B cell (primary cell): Measurements from ENCODE around the gene MAVS. TPM values are rescaled to one million over a fixed set of nuclear protein-coding genes. Genes with fewer than 3 reads are reported as not detected.
"Not testable (repeated sequence)": the region's sequence is repeated elsewhere in the genome, so short reads cannot be mapped to it uniquely, and the experiment has no call there.

ENCODE experiments used
- ATAC-seq: fragments of 200-7000 bp; cut with Tn5 transposase; one replicate; pipeline ENCODE4 v1.10.0; 2021; ENCODE audit warnings: low read depth, mild to moderate bottlenecking, moderate number of reproducible peaks, moderate library complexity
- CTCF ChIA-PET: fragments of 350-600 bp; sonication (Branson Sonifier 250); formaldehyde crosslinking; loops from one replicate; lab custom pipeline; 2021; ENCODE audit warnings: antibody characterized with exemption, inconsistent platforms; lab: Charles Lee
- POLR2A ChIA-PET: fragments of 350-600 bp; sonication (Branson Sonifier 250); formaldehyde crosslinking; loops from one replicate; lab custom pipeline; 2021; ENCODE audit warnings: antibody characterized with exemption; lab: Charles Lee
- DNase-seq: peaks from one replicate; pipeline ENCODE4 v3.0.0; 2013
- H2AFZ ChIP-seq: 2 replicates; pipeline ENCODE4 v1.6.1; 2012; ENCODE audit warnings: mild to moderate bottlenecking, low read depth, low read length; ENCODE audit not compliant: insufficient read depth, poor library complexity, severe bottlenecking
- H3K27ac ChIP-seq, 2 donors: 1 replicate in 1 of 2; 2 replicates in 1 of 2; pipeline ENCODE4 v1.5.1; 2012 to 2013; ENCODE audit warnings: low read length in 2 of 2, mild to moderate bottlenecking in 2 of 2, moderate library complexity in 1 of 2
- H3K27me3 ChIP-seq, 4 experiments: fragments of 200-600 bp in 1 of 4; sonication (generic) in 1 of 4; replicated peaks in 1 of 4; 1 replicate in 2 of 4; 2 replicates in 2 of 4; pipeline versions ENCODE4 v1.6.1 to v1.7.0; 2013 to 2016; ENCODE audit warnings: low read length in 3 of 4, mild to moderate bottlenecking in 2 of 4, mixed read lengths in 1 of 4, moderate library complexity in 1 of 4; ENCODE audit not compliant: insufficient read depth in 4 of 4, control insufficient read depth in 3 of 4; ENCODE audit errors: control extremely low read depth in 1 of 4
- H3K36me3 ChIP-seq, 2 experiments: replicated peaks in 1 of 2; 1 replicate in 1 of 2; 2 replicates in 1 of 2; pipeline versions ENCODE4 v1.6.1 to v1.7.1; 2013; ENCODE audit warnings: low read length in 1 of 2; ENCODE audit not compliant: insufficient read depth in 2 of 2, control insufficient read depth in 1 of 2; ENCODE audit errors: control extremely low read depth in 1 of 2, extremely low read depth in 1 of 2
- H3K4me1 ChIP-seq, 2 donors: fragments of 200-600 bp in 1 of 2; sonication (generic) in 1 of 2; 1 replicate in 1 of 2; 2 replicates in 1 of 2; pipeline versions ENCODE4 v1.5.1 to v1.6.1; 2013 to 2017; ENCODE audit warnings: low read length in 2 of 2; ENCODE audit not compliant: control insufficient read depth in 2 of 2, insufficient read depth in 2 of 2
- H3K4me2 ChIP-seq: replicated peaks from 2 replicates; pipeline ENCODE3; 2012; ENCODE audit warnings: mild to moderate bottlenecking, low read depth, low read length; ENCODE audit not compliant: poor library complexity, severe bottlenecking
- H3K4me3 ChIP-seq, 5 experiments: fragments of 200-600 bp in 1 of 5; sonication (generic) in 1 of 5; 1 replicate in 3 of 5; 2 replicates in 2 of 5; pipeline versions ENCODE4 v1.5.1 to v1.7.0; 2011 to 2016; ENCODE audit warnings: low read length in 4 of 5, mild to moderate bottlenecking in 4 of 5, low read depth in 2 of 5, control low read depth in 1 of 5, moderate library complexity in 1 of 5; ENCODE audit not compliant: insufficient read depth in 1 of 5; ENCODE audit errors: control extremely low read depth in 1 of 5, extremely low read depth in 1 of 5
- H3K79me2 ChIP-seq: fragments of 200-600 bp; sonication (generic); one replicate; pipeline ENCODE4 v1.6.0; 2016; ENCODE audit warnings: low read length; ENCODE audit not compliant: control insufficient read depth, insufficient read depth
- H3K9ac ChIP-seq: fragments of 200-600 bp; sonication (generic); 2 replicates; pipeline ENCODE4 v1.6.1; 2017; ENCODE audit warnings: mild to moderate bottlenecking, low read length, moderate library complexity
- H3K9me3 ChIP-seq, 3 donors: one replicate each; pipeline versions ENCODE4 v1.6.1 to v1.7.1; 2013; ENCODE audit warnings: low read length in 2 of 3; ENCODE audit not compliant: control insufficient read depth in 2 of 3, insufficient read depth in 1 of 3; ENCODE audit errors: control extremely low read depth in 1 of 3
- H4K20me1 ChIP-seq: 2 replicates; pipeline ENCODE4 v1.6.0; 2012; ENCODE audit warnings: mild to moderate bottlenecking, low read length; ENCODE audit not compliant: insufficient read depth, control insufficient read depth, poor library complexity, severe bottlenecking
- H3K27ac Mint-ChIP-seq: one replicate; pipeline ENCODE4 v1.8.0; 2021; ENCODE audit warnings: mixed read lengths
- H3K27me3 Mint-ChIP-seq: one replicate; pipeline ENCODE4 v1.8.0; 2021; ENCODE audit warnings: mixed read lengths
- H3K4me1 Mint-ChIP-seq: one replicate; pipeline ENCODE4 v1.8.0; 2021; ENCODE audit warnings: mixed read lengths
- H3K4me3 Mint-ChIP-seq: one replicate; pipeline ENCODE4 v1.8.0; 2021; ENCODE audit warnings: mixed read lengths
- H3K9me3 Mint-ChIP-seq: one replicate; pipeline ENCODE4 v1.8.0; 2022; ENCODE audit warnings: mixed read lengths; ENCODE audit not compliant: insufficient read depth
- EZH2 ChIP-seq: IDR thresholded peaks from 2 replicates; pipeline ENCODE4 v1.6.1; 2012; ENCODE audit warnings: borderline replicate concordance, low read depth, mild to moderate bottlenecking, moderate library complexity, low read length; ENCODE audit not compliant: insufficient read depth, poor library complexity, severe bottlenecking
- WGBS: methylation state at CpG from one replicate; pipeline ENCODE4 v1.1.5; 2013; ENCODE audit warnings: missing lambda C conversion rate; ENCODE audit not compliant: insufficient coverage; 5-methylcytosine and 5-hydroxymethylcytosine counted together
- intact Hi-C: fragments of 100-400 bp; cut with micrococcal nuclease; formaldehyde crosslinking; loops from one replicate; pipeline ENCODE4 v1.10.0; 2022
- polyA plus RNA-seq: library from polyadenylated mRNA; depleted of rRNA; stranded (reverse); fragments of >200 nt; gene quantifications from 2 replicates; pipeline ENCODE4 v1.2.3, GENCODE V29; 2012
- total RNA-seq, 2 donors: library from RNA; stranded (reverse); fragments of 120-200 nt in 1 of 2; gene quantifications; 1 replicate in 1 of 2; 2 replicates in 1 of 2; pipeline versions ENCODE4 v1.2.3 to v1.2.4, GENCODE V29; 2013 to 2022
- TF ChIP-seq, protein P1 (sequence below): fragments of 200-600 bp; IDR thresholded peaks from one replicate; pipeline ENCODE4 v1.8.0; 2022; ENCODE audit warnings: antibody characterized with exemption, mild to moderate bottlenecking

Gene MAVS
- total and polyA plus RNA-seq, 2 donors (not counting 1 experiment from before 2014, with no cell fraction given), result 17.2 to 52.2 TPM

DNA sequence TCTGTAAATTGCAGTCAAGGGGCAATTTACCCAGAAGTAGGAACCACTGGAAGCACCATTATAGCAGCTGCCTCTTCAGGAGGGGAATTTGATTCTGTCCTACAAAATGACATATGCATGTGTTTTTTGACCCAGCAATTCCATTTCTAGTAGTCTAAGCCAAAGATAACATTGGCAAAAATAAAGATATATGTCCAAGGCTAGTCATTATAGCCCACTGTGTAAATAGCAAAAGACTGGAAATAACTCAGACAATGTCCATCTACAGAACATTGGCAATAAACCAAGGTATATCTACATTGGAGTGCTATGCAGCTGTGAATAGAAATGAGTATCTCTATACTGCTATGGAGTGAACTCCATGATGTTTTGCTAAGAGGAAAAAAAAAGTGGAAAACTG is 30.0 kb downstream of the MAVS start:
- Histone ChIP-seq H3K9me3 (no peaks in the 10 kb centered on the region), H3K27me3 (no peaks in the 10 kb centered on the region), H3K4me3 (no peak overlapping the region), H3K4me2 (no peak overlapping the region), H2AFZ (no peak overlapping the region), H3K79me2 (peaks cover 18% of the 10 kb centered on the region), H3K4me1 (no peaks in the 10 kb centered on the region), H4K20me1 (peaks cover 17% of the 10 kb centered on the region), H3K36me3 (peaks cover 0 to 14% of the 10 kb centered on the region in 2 experiments), H3K9ac (no peak overlapping the region), H3K27ac (no peak overlapping the region)
- H3K4me3 Mint-ChIP-seq, result no peak overlapping the region
- ChIA-PET POLR2A (no interaction called here), CTCF (interaction anchor here (1.3 kb wide), 1 partner anchor 21 kb away, joined by 3 read pairs; no protein-coding TSS in a partner anchor)
- peaks cover 18% of the 10 kb centered on the region for H3K4me1 Mint-ChIP-seq
- no peaks in the 10 kb centered on the region for H3K9me3 Mint-ChIP-seq
- no peak for TF ChIP-seq EZH2
- TF ChIP-seq, protein P1, sequence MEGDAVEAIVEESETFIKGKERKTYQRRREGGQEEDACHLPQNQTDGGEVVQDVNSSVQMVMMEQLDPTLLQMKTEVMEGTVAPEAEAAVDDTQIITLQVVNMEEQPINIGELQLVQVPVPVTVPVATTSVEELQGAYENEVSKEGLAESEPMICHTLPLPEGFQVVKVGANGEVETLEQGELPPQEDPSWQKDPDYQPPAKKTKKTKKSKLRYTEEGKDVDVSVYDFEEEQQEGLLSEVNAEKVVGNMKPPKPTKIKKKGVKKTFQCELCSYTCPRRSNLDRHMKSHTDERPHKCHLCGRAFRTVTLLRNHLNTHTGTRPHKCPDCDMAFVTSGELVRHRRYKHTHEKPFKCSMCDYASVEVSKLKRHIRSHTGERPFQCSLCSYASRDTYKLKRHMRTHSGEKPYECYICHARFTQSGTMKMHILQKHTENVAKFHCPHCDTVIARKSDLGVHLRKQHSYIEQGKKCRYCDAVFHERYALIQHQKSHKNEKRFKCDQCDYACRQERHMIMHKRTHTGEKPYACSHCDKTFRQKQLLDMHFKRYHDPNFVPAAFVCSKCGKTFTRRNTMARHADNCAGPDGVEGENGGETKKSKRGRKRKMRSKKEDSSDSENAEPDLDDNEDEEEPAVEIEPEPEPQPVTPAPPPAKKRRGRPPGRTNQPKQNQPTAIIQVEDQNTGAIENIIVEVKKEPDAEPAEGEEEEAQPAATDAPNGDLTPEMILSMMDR, result no peak
- no peak for DNase-seq
- ATAC-seq, result no peak
- intact Hi-C loops, result no loop called here
- no peaks in the 10 kb centered on the region for H3K27me3 Mint-ChIP-seq
- H3K27ac Mint-ChIP-seq, result no peak overlapping the region

DNA sequence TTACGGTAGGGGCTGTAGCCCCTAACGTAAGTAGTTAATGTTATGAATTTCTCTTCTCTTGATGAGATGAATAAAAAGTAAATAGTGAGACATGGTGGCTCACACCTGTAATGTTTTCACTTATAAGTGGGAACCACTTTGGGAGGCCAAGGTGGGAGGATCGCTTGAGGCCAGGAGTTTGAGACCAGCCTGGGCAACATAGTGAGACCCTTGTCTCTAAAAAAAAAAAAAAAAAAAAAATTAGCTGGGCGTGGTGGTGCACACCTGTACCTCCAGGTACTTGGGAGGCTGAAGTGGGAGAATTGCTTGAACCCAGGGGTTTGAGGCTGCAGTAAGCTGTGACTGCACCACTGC is 32.3 kb downstream of the MAVS start:
- H4K20me1 ChIP-seq, ATAC-seq, H3K27ac ChIP-seq, H2AFZ ChIP-seq, H3K4me1 ChIP-seq, DNase-seq, H3K9me3 Mint-ChIP-seq, H3K27me3 ChIP-seq, H3K27me3 Mint-ChIP-seq, H3K27ac Mint-ChIP-seq, H3K4me3 ChIP-seq, H3K9me3 ChIP-seq, H3K36me3 ChIP-seq, H3K9ac ChIP-seq, intact Hi-C loops, H3K4me1 Mint-ChIP-seq, H3K4me2 ChIP-seq, H3K4me3 Mint-ChIP-seq: not testable (repeated sequence)
- WGBS, result 97% methylated on average over 3 of the region's 4 CpGs
- H3K79me2 ChIP-seq, result peaks cover 12% of the 10 kb centered on the region
- ChIA-PET CTCF (interaction anchor here (1.3 kb wide), 1 partner anchor 24 kb away, joined by 3 read pairs; no protein-coding TSS in a partner anchor), POLR2A (interaction anchor here (0.7 kb wide), 1 partner anchor 93 kb away, joined by 6 read pairs; the partner anchor contains the start of gene CENPB)
